Caco-2 (cell line): Measurements from ENCODE around the gene UBE2E2. TPM values are rescaled to one million over a fixed set of nuclear protein-coding genes. Genes with fewer than 3 reads are reported as not detected.

ENCODE experiments used
- BruUV-seq: library from RNA; stranded (reverse); fragments of 400-500 nt; replicated peaks from 2 replicates; lab custom pipeline; 2021; lab: Mats Ljungman, UMichigan
- CTCF ChIA-PET: fragments of 300-600 bp; sonication (Branson Sonifier 250); formaldehyde crosslinking; loops from one replicate; lab custom pipeline; 2022; ENCODE audit warnings: antibody characterized with exemption; lab: Charles Lee
- POLR2A ChIA-PET: fragments of 300-600 bp; sonication (Branson Sonifier 250); formaldehyde crosslinking; loops from one replicate; lab custom pipeline; 2022; ENCODE audit warnings: antibody characterized with exemption; lab: Charles Lee
- DNase-seq, 2 experiments: peaks; one replicate each; pipeline versions ENCODE4 v3.0.0 to v3.0.0-alpha.2; 2020 to 2022
- H3K27me3 ChIP-seq: replicated peaks from 2 replicates; pipeline ENCODE4 v1.6.0; 2011; ENCODE audit warnings: low read length; ENCODE audit not compliant: control insufficient read depth, insufficient read depth
- H3K36me3 ChIP-seq: 2 replicates; pipeline ENCODE4 v1.5.1; 2011; ENCODE audit warnings: low read length; ENCODE audit not compliant: control insufficient read depth, insufficient read depth
- H3K4me1 ChIP-seq: fragments of 250-450 bp; sonication (Bioruptor Pico); 2 replicates; pipeline ENCODE4 v1.5.1; 2020; ENCODE audit warnings: mild to moderate bottlenecking
- H3K4me3 ChIP-seq: 2 replicates; pipeline ENCODE4 v1.5.1; 2011; ENCODE audit warnings: low read depth, mild to moderate bottlenecking, control low read depth, low read length
- H3K9me3 ChIP-seq: fragments of 250-450 bp; sonication (Bioruptor Pico); 2 replicates; pipeline ENCODE4 v1.5.1; 2020; ENCODE audit warnings: mild to moderate bottlenecking, moderate library complexity
- H3K27ac Mint-ChIP-seq: one replicate; pipeline ENCODE4 v1.8.0; 2022; ENCODE audit warnings: mixed read lengths; ENCODE audit not compliant: unreplicated experiment
- H3K27me3 Mint-ChIP-seq: one replicate; pipeline ENCODE4 v1.8.0; 2022; ENCODE audit warnings: mixed read lengths; ENCODE audit not compliant: insufficient read depth, unreplicated experiment
- H3K36me3 Mint-ChIP-seq: one replicate; pipeline ENCODE4 v1.8.0; 2022; ENCODE audit warnings: mild to moderate bottlenecking, mixed read lengths; ENCODE audit not compliant: insufficient read depth, unreplicated experiment
- H3K4me1 Mint-ChIP-seq: one replicate; pipeline ENCODE4 v1.8.0; 2022; ENCODE audit warnings: low read depth, mixed read lengths; ENCODE audit not compliant: unreplicated experiment
- H3K4me3 Mint-ChIP-seq: one replicate; pipeline ENCODE4 v1.8.0; 2022; ENCODE audit warnings: mild to moderate bottlenecking, moderate library complexity, mixed read lengths; ENCODE audit not compliant: unreplicated experiment
- H3K9me3 Mint-ChIP-seq: one replicate; pipeline ENCODE4 v1.8.0; 2022; ENCODE audit warnings: mixed read lengths; ENCODE audit not compliant: unreplicated experiment
- intact Hi-C: fragments of 100-400 bp; cut with micrococcal nuclease; formaldehyde crosslinking; loops from one replicate; pipeline ENCODE4 v1.10.0; 2022; ENCODE audit not compliant: unreplicated experiment
- total RNA-seq: library from RNA; stranded (reverse); gene quantifications from 2 replicates; pipeline ENCODE4 v1.2.3, GENCODE V29; 2022
- TF ChIP-seq, protein P1 (sequence below), 2 experiments: fragments of 200-600 bp in 1 of 2; IDR thresholded peaks; 1 replicate in 1 of 2; 2 replicates in 1 of 2; pipeline versions ENCODE4 v1.5.1 to v1.8.0; 2011 to 2022; ENCODE audit warnings: antibody characterized with exemption in 1 of 2, control low read depth in 1 of 2, inconsistent platforms in 1 of 2, low read depth in 1 of 2, low read length in 1 of 2, mild to moderate bottlenecking in 1 of 2, moderate library complexity in 1 of 2; ENCODE audit not compliant: insufficient read depth in 1 of 2, severe bottlenecking in 1 of 2, unreplicated experiment in 1 of 2

The UBE2E2 gene
- total RNA-seq, 1 experiment from 2014 or later, result 83.8 TPM

DNA sequence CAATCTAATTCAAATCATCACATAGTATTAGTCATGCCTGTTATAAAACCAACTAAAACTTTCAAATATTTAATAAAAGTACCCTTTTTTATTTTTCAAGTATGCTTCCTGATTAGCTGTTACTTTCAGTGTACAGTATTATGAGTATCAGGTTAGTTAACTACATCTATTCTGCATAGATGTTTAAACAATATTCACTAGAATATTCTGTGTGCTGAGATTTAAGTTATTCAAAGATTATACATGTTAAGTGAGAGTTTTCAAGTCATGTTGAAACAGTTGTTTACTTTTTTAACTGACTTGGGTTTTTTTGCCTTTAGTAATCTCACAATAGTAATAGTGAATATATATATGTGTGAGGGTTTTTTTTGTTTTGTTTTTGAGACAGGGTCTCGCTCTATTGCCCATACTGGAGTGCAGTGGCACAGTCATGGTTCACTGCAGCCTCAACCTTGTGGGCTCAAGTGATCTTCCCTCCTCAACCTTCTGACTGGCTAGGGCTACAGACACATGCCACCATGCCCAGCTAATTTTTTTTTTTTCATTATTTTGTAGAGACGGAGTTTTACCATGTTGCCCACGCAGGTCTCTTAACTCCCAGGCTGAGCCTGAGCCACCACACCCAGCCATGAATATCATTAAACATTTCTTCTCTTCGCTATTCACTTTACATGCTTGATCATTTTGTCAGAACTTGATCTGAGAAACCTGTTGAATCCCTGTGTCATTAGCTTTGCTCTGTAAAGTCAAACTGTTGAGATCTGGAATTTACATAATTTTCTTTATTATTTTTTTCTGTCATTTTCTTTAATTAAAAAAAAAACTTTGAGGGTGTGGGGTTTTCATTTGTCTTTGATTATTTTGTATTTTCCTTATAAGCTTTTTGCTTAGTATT lies 316.4 kb downstream of the UBE2E2 start:
- TF ChIP-seq, protein P1, sequence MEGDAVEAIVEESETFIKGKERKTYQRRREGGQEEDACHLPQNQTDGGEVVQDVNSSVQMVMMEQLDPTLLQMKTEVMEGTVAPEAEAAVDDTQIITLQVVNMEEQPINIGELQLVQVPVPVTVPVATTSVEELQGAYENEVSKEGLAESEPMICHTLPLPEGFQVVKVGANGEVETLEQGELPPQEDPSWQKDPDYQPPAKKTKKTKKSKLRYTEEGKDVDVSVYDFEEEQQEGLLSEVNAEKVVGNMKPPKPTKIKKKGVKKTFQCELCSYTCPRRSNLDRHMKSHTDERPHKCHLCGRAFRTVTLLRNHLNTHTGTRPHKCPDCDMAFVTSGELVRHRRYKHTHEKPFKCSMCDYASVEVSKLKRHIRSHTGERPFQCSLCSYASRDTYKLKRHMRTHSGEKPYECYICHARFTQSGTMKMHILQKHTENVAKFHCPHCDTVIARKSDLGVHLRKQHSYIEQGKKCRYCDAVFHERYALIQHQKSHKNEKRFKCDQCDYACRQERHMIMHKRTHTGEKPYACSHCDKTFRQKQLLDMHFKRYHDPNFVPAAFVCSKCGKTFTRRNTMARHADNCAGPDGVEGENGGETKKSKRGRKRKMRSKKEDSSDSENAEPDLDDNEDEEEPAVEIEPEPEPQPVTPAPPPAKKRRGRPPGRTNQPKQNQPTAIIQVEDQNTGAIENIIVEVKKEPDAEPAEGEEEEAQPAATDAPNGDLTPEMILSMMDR (IDR thresholded peaks at IDR 0.05; ENCODE audit: insufficient read depth in 1 of 2, low read depth in 1 of 2, low read length in 1 of 2, severe bottlenecking in 1 of 2, unreplicated experiment in 1 of 2), result no peak
- H3K27ac Mint-ChIP-seq, result no peak overlapping the region
- no peak overlapping the region for H3K4me3 ChIP-seq
- H3K4me3 Mint-ChIP-seq, result no peak overlapping the region
- DNase-seq, result no peak
- ChIA-PET CTCF (no interaction called here), POLR2A (no interaction called here)
- H3K36me3 Mint-ChIP-seq, result no peaks in the 10 kb centered on the region
- no peaks in the 10 kb centered on the region; the same call in 1 of the 2 replicates for H3K9me3 ChIP-seq
- H3K4me1 Mint-ChIP-seq, result no peaks in the 10 kb centered on the region
- H3K36me3 ChIP-seq, result no peaks in the 10 kb centered on the region
- peaks cover 6% of the 10 kb centered on the region; the same call in 1 of the 2 replicates for H3K4me1 ChIP-seq
- intact Hi-C loops, result loop anchor here (10.0 kb wide), 1 partner anchor 245 kb away; no protein-coding TSS in a partner anchor
- no peaks in the 10 kb centered on the region for H3K9me3 Mint-ChIP-seq
- no peaks in the 10 kb centered on the region for H3K27me3 Mint-ChIP-seq
- BruUV-seq, result no TSS peak
- H3K27me3 ChIP-seq, result no peaks in the 10 kb centered on the region

DNA sequence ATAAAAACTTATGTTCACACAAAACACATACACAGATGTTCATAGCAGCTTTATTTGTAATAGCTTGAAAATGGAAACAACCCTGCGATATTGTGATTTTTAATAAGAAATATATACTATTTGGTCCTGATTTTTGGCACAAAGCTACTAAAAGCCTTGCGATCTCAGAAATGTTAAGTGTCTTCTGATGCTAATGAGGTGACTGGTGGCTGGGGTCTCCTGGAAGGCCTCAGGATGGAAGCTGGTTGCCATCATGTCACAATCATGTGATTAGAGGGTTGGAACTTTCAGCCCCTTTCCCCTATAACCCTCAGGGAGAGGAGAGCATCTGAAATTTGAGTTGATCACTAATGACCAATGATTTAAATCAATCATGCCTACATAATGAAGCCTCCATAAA lies 324.2 kb downstream of the UBE2E2 start:
- no peak overlapping the region for H3K4me3 Mint-ChIP-seq
- no peaks in the 10 kb centered on the region for H3K36me3 ChIP-seq
- POLR2A ChIA-PET, result no interaction called here
- no peaks in the 10 kb centered on the region for H3K9me3 Mint-ChIP-seq
- no peak overlapping the region for H3K27ac Mint-ChIP-seq
- peaks cover 3% of the 10 kb centered on the region; the same call in 1 of the 2 replicates for H3K4me1 ChIP-seq
- H3K4me1 Mint-ChIP-seq, result no peaks in the 10 kb centered on the region
- intact Hi-C loops, result loop anchor here (10.0 kb wide), 1 partner anchor 237 kb away; no protein-coding TSS in a partner anchor
- no peaks in the 10 kb centered on the region for H3K27me3 ChIP-seq
- H3K9me3 ChIP-seq, result no peaks in the 10 kb centered on the region
- no peak overlapping the region for H3K4me3 ChIP-seq
- CTCF ChIA-PET, result no interaction called here
- no peaks in the 10 kb centered on the region for H3K36me3 Mint-ChIP-seq
- TF ChIP-seq, protein P1 (IDR thresholded peaks at IDR 0.05; ENCODE audit: insufficient read depth in 1 of 2, low read depth in 1 of 2, low read length in 1 of 2, severe bottlenecking in 1 of 2, unreplicated experiment in 1 of 2), result no peak
- no peaks in the 10 kb centered on the region for H3K27me3 Mint-ChIP-seq
- no peak for DNase-seq
- BruUV-seq, result no TSS peak

DNA sequence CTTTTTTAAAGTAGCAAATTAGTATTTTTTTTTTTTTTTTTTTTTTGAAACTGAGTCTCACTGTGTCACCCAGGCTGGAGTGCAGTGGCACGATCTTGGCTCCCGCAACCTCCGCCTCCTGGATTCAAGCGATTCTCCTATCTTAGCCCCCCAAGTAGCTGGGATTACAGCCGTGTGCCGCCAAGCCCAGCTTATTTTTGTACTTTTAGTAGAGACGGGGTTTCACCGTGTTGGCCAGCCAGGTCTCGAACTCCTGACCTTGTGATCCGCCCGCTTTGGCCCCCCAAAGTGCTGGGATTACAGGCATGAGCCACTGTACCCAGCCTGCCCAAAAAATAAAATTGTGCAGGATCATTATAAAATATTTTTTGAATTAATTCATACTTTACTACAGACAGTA lies 330.5 kb downstream of the UBE2E2 start:
- POLR2A ChIA-PET, result no interaction called here

More for the DNA sequence above, 330.5 kb downstream of the UBE2E2 start:
- CTCF ChIA-PET, result no interaction called here
- no peak overlapping the region for H3K4me3 Mint-ChIP-seq
- H3K36me3 Mint-ChIP-seq, result no peaks in the 10 kb centered on the region
- DNase-seq, result no peak
- no peak overlapping the region for H3K27ac Mint-ChIP-seq
- Histone ChIP-seq H3K36me3 (no peaks in the 10 kb centered on the region), H3K27me3 (no peaks in the 10 kb centered on the region), H3K4me1 (no peaks in the 10 kb centered on the region), H3K9me3 (no peaks in the 10 kb centered on the region), H3K4me3 (no peak overlapping the region)
- no peaks in the 10 kb centered on the region for H3K27me3 Mint-ChIP-seq
- TF ChIP-seq, protein P1 (IDR thresholded peaks at IDR 0.05; ENCODE audit: insufficient read depth in 1 of 2, low read depth in 1 of 2, low read length in 1 of 2, severe bottlenecking in 1 of 2, unreplicated experiment in 1 of 2), result no peak
- no peaks in the 10 kb centered on the region for H3K4me1 Mint-ChIP-seq
- intact Hi-C loops, result no loop called here
- no TSS peak for BruUV-seq
- no peaks in the 10 kb centered on the region for H3K9me3 Mint-ChIP-seq
